Omental fat pad (tissue), 4 donors: ENCODE measurements around the gene ARAP2. TPM values are rescaled to one million over a fixed set of nuclear protein-coding genes. Genes with fewer than 3 reads are reported as not detected.
"Not testable (repeated sequence)": the region's sequence is repeated elsewhere in the genome, so short reads cannot be mapped to it uniquely, and the experiment has no call there.

ENCODE experiments used
- ATAC-seq: fragments of 150-250 bp; one replicate; pipeline ENCODE4 v1.9.1; 2016; ENCODE audit warnings: mild to moderate bottlenecking, moderate library complexity; ENCODE audit not compliant: low FRiP score
- DNase-seq: peaks from one replicate; pipeline ENCODE4 v3.0.0-alpha.2; 2019; ENCODE audit warnings: low spot score
- CTCF ChIP-seq, 3 donors: fragments of 450-650 bp; IDR thresholded peaks; one replicate each; pipeline ENCODE4 v1.5.1; 2016 to 2017; ENCODE audit warnings: antibody characterized with exemption in 3 of 3, mild to moderate bottlenecking in 3 of 3, moderate library complexity in 2 of 3
- total RNA-seq, 4 donors: library from RNA; depleted of rRNA; stranded (reverse); fragments of >200 nt; gene quantifications; one replicate each; pipeline ENCODE4 v1.1.0, GENCODE V29; 2016

The ARAP2 gene
- total RNA-seq, 4 donors from 2014 or later = 21.6 to 138 (median 72.3) TPM

GRCh38 chr4:36183665-36184393 is 60.5 kb downstream of the ARAP2 start:
- ATAC-seq (no peak), DNase-seq (no peak)
- no peak for TF ChIP-seq CTCF (IDR thresholded peaks at IDR 0.05)

GRCh38 chr4:36183232-36183631 is 61.1 kb downstream of the ARAP2 start:
- TF ChIP-seq CTCF (IDR thresholded peaks at IDR 0.05) = no peak
- ATAC-seq = no peak
- no peak for DNase-seq

GRCh38 chr4:36182315-36182714 is 62.0 kb downstream of the ARAP2 start:
- DNase-seq, ATAC-seq: not testable (repeated sequence)

GRCh38 chr4:36180206-36180605 is 64.1 kb downstream of the ARAP2 start:
- DNase-seq = no peak
- no peak for ATAC-seq
- TF ChIP-seq CTCF (IDR thresholded peaks at IDR 0.05) = no peak

- DNase-seq = no peak
- ATAC-seq = no peak
- TF ChIP-seq CTCF (IDR thresholded peaks at IDR 0.05) = no peak
These were observed 65.8 kb downstream of the ARAP2 start for GRCh38 chr4:36178484-36178883.

- ATAC-seq (no peak), DNase-seq (no peak)
- no peak for TF ChIP-seq CTCF (IDR thresholded peaks at IDR 0.05)
These were observed 66.4 kb downstream of the ARAP2 start for GRCh38 chr4:36177946-36178345.

GRCh38 chr4:36174570-36174969 is 69.7 kb downstream of the ARAP2 start:
- ATAC-seq = no peak
- DNase-seq = no peak
- TF ChIP-seq CTCF (IDR thresholded peaks at IDR 0.05) = no peak
